Measurements from ENCODE around the gene CDH13. TPM values are rescaled to one million over a fixed set of nuclear protein-coding genes. Genes with fewer than 3 reads are reported as not detected.

CDH13 gene
- total and polyA plus RNA-seq, 2 of the 8 experiments (the other 6 are each of a cell fraction or from before 2014, with no cell fraction given) = 2.3 to 2.4 TPM

DNA sequence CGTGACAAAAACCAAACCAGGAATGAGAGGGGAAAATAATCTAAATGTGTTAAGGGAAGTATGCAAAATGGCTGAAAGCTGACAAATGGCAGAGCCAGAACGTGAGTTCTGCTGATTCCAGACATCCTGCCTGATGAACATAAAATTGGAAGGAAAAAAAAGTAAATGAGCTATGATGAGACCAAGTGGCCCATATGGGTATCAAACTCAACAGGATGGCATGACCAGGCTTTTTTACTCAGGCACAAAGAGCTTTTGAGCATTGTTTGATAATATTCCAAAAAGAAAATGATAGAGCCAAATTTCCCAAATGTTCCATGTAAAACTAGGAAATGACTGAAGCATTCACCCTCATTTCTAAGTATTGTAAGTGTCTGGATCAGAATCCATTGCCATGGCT lies 449.2 kb downstream of the CDH13 start:
- no peak overlapping the region for H4K8ac ChIP-seq (ENCODE audit: extremely low read depth, insufficient read depth, low read length)
- H2BK15ac ChIP-seq (ENCODE audit: low read length) = no peak overlapping the region
- no peaks in the 10 kb centered on the region for H4K20me1 ChIP-seq (replicated peaks in 1 of 2; ENCODE audit: control insufficient read depth in 1 of 2, insufficient read depth in 2 of 2, low read length in 2 of 2)
- H3K4me1 ChIP-seq (replicated peaks in 1 of 4; ENCODE audit: control insufficient read depth in 3 of 4, insufficient read depth in 4 of 4, low read length in 3 of 4) = peaks cover 0 to 3% (median 0%) of the 10 kb centered on the region in 4 experiments; a peak in 1 of 7 replicates
- no peak overlapping the region for H3K27ac ChIP-seq (ENCODE audit: low read depth, low read length)
- no peak overlapping the region for H3K14ac ChIP-seq (ENCODE audit: insufficient read length)
- H3K23me2 ChIP-seq (ENCODE audit: low read depth, low read length) = no peaks in the 10 kb centered on the region
- ChIA-PET POLR2A (ENCODE audit: partially characterized antibody) (no interaction called here), CTCF (ENCODE audit: partially characterized antibody) (no interaction called here)
- no peak overlapping the region for H2AK5ac ChIP-seq (ENCODE audit: low read depth, low read length)
- WGBS, 2 experiments (ENCODE audit: extremely low coverage in 1 of 2, insufficient coverage in 1 of 2, insufficient read length in 1 of 2, insufficient replicate concordance in 2 of 2, low coverage in 1 of 2, low lambda C conversion rate in 2 of 2, missing lambda C conversion rate in 1 of 2) = 100% methylated on average over 2 of the region's 2 CpGs; no CpG with 5 or more reads in 1 of the 2 experiments
- no peaks in the 10 kb centered on the region for H3K9me3 ChIP-seq (ENCODE audit: insufficient read depth in 2 of 2, low read depth in 1 of 2, low read length in 1 of 2)
- no peak overlapping the region for H3K4me3 ChIP-seq (ENCODE audit: extremely low read depth in 1 of 4, insufficient read depth in 2 of 4, low read depth in 3 of 4, low read length in 4 of 4)
- no peak overlapping the region for H3K4ac ChIP-seq (replicated peaks; ENCODE audit: insufficient read length, low read depth, low read length)
- no peak overlapping the region for H3K18ac ChIP-seq (ENCODE audit: extremely low read depth, low read length)
- H3K36me3 ChIP-seq (ENCODE audit: control insufficient read depth in 2 of 4, insufficient read depth in 4 of 4, low read length in 3 of 4) = no peaks in the 10 kb centered on the region
- FAIRE-seq = no peak
- no peak overlapping the region for H3K4me2 ChIP-seq (ENCODE audit: insufficient read depth in 1 of 2, low read depth in 2 of 2, low read length in 2 of 2)
- peaks cover 0 to 2% (median 0%) of the 10 kb centered on the region in 4 experiments; a peak in 1 of 7 replicates for H3K27me3 ChIP-seq (replicated peaks in 1 of 4; ENCODE audit: control insufficient read depth in 3 of 4, extremely low read depth in 1 of 4, insufficient read depth in 3 of 4, low read length in 3 of 4)
- no peak overlapping the region for H3K9ac ChIP-seq (replicated peaks in 1 of 4; ENCODE audit: extremely low read depth in 1 of 4, low read depth in 3 of 4, low read length in 3 of 4)
- no peak overlapping the region for H3K56ac ChIP-seq (replicated peaks; ENCODE audit: insufficient read length, low read depth, low read length)
- H4K91ac ChIP-seq (replicated peaks; ENCODE audit: insufficient read length, low read length) = no peak overlapping the region
- no peaks in the 10 kb centered on the region for H3K79me1 ChIP-seq (ENCODE audit: low read depth, low read length)
- H2BK12ac ChIP-seq (ENCODE audit: low read depth, low read length) = no peak overlapping the region
- H2AFZ ChIP-seq (ENCODE audit: low read length) = no peak overlapping the region
- H2BK20ac ChIP-seq (ENCODE audit: low read length) = no peak overlapping the region
- DNase-seq (ENCODE audit: low read depth in 1 of 2, low spot score in 2 of 2) = no peak
- H3K79me2 ChIP-seq (ENCODE audit: control insufficient read depth in 1 of 2, insufficient read depth in 2 of 2, low read length in 2 of 2) = no peaks in the 10 kb centered on the region
- H4K5ac ChIP-seq (ENCODE audit: insufficient read length, low read depth, low read length) = no peak overlapping the region
- H3K23ac ChIP-seq (ENCODE audit: insufficient read length) = no peak overlapping the region
- no peak overlapping the region for H2BK5ac ChIP-seq (ENCODE audit: low read depth, low read length)
- H2BK120ac ChIP-seq (replicated peaks; ENCODE audit: low read depth, low read length) = no peak overlapping the region
- TF ChIP-seq GABPA (IDR thresholded peaks at IDR 0.05; ENCODE audit: borderline replicate concordance, insufficient read depth, low read length) (no peak), ZNF274 (IDR thresholded peaks at IDR 0.05; ENCODE audit: borderline replicate concordance, extremely low read depth, low read length) (no peak), HDAC6 (IDR thresholded peaks at IDR 0.05; ENCODE audit: low read depth, low read length) (no peak), SIX5 (IDR thresholded peaks at IDR 0.05; ENCODE audit: low read depth, low read length) (no peak), SP2 (IDR thresholded peaks at IDR 0.05; ENCODE audit: low read length) (no peak), BRCA1 (IDR thresholded peaks at IDR 0.05; ENCODE audit: low read depth, low read length) (no peak), CTBP2 (IDR thresholded peaks at IDR 0.05; ENCODE audit: borderline replicate concordance, insufficient read depth, insufficient read length, low read length) (no peak), EZH2 (IDR thresholded peaks at IDR 0.05; ENCODE audit: low read depth, low read length, severe bottlenecking) (no peak), BCL11A (IDR thresholded peaks at IDR 0.05; ENCODE audit: low read depth in 2 of 2, low read length in 2 of 2) (no peak), SIN3A (conservative IDR thresholded peaks at IDR 0.05 in 1 of 2, IDR thresholded peaks at IDR 0.05 in 1 of 2; ENCODE audit: low read depth in 1 of 2, low read length in 2 of 2) (no peak), SP4 (IDR thresholded peaks at IDR 0.05; ENCODE audit: low read length) (no peak), BACH1 (IDR thresholded peaks at IDR 0.05; ENCODE audit: low read length) (no peak), TAF1 (IDR thresholded peaks at IDR 0.05; ENCODE audit: low read depth, low read length) (no peak), RFX5 (IDR thresholded peaks at IDR 0.05; ENCODE audit: borderline replicate concordance, low read depth, low read length) (no peak)
- TF ChIP-seq, protein P1, sequence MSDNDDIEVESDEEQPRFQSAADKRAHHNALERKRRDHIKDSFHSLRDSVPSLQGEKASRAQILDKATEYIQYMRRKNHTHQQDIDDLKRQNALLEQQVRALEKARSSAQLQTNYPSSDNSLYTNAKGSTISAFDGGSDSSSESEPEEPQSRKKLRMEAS (IDR thresholded peaks at IDR 0.05) = no peak
